Measurements from ENCODE around the gene MILR1.

MILR1 gene

GRCh38 chr17:64505340-64506200, 56.7 kb downstream of the MILR1 start:
- peak; percentile 84 for DNase-seq (ENCODE audit: extremely low read depth, low read depth)
- TF ChIP-seq CTCF (IDR thresholded peaks at IDR 0.05; ENCODE audit: low read depth, low read length), result no peak

- TF ChIP-seq CTCF (IDR thresholded peaks at IDR 0.05; ENCODE audit: low read depth, low read length), result no peak
- peak; percentile 94 for DNase-seq (ENCODE audit: extremely low read depth, low read depth)
Measured at GRCh38 chr17:64506201-64506575, 57.3 kb downstream of the MILR1 start, which contains the start of gene DDX5. DDX5 (minus strand) TSS chr17:64506289; CDS start chr17:64506119, 170 bp downstream.

- DNase-seq (ENCODE audit: extremely low read depth, low read depth), result peak; percentile 99
- TF ChIP-seq CTCF (IDR thresholded peaks at IDR 0.05; ENCODE audit: low read depth, low read length), result no peak
Measured at GRCh38 chr17:64506576-64507412, 57.9 kb downstream of the MILR1 start, which contains the start of gene CEP95. CEP95 (plus strand) TSS chr17:64506977; CDS start chr17:64507098, 121 bp downstream.

GRCh38 chr17:64507413-64507782, 58.5 kb downstream of the MILR1 start:
- TF ChIP-seq CTCF (IDR thresholded peaks at IDR 0.05; ENCODE audit: low read depth, low read length), result peak; percentile 57
- DNase-seq (ENCODE audit: extremely low read depth, low read depth), result no peak

GRCh38 chr17:64508683-64509082, 59.8 kb downstream of the MILR1 start:
- no peak for DNase-seq (ENCODE audit: extremely low read depth, low read depth)
- TF ChIP-seq CTCF (IDR thresholded peaks at IDR 0.05; ENCODE audit: low read depth, low read length), result no peak

- no peak for DNase-seq (ENCODE audit: extremely low read depth, low read depth)
- TF ChIP-seq CTCF (IDR thresholded peaks at IDR 0.05; ENCODE audit: low read depth, low read length), result no peak
Measured at GRCh38 chr17:64509179-64509578, 60.3 kb downstream of the MILR1 start.

- no peak for TF ChIP-seq CTCF (IDR thresholded peaks at IDR 0.05; ENCODE audit: low read depth, low read length)
- no peak for DNase-seq (ENCODE audit: extremely low read depth, low read depth)
Measured at GRCh38 chr17:64515419-64515818, 66.5 kb downstream of the MILR1 start.

Data from AG09319 (cell line).